Measurements from ENCODE around the gene CSNK2A1. TPM values are rescaled to one million over a fixed set of nuclear protein-coding genes. Genes with fewer than 3 reads are reported as not detected.
A peak's percentile ranks its signal among the peaks of the same experiment; 100 is the strongest.
"Not testable (repeated sequence)": the region's sequence is repeated elsewhere in the genome, so short reads cannot be mapped to it uniquely, and the experiment has no call there.

The CSNK2A1 gene
- total RNA-seq, 1 donor from 2014 or later: 122 TPM

DNA sequence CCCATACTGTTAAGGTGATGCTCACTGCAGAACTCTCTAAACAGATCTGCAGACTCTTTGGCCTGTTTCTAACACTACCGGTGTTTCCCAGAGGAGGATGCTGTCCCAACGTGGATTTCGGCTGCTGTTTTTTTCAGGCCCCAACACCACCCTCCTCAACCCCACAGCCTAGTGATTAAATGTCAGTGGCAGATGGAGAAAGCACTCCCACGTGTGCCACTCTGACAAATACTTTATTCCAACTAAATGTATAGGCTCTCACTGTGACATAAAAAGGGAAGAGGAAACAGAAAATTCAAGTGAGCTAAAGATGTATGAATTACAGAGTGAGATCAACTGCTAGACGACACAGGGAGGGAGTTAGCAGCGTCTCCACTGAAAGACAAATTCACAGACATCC, 84.8 kb downstream of the CSNK2A1 start:
- H3K4me1 ChIP-seq: peaks cover 66% of the 10 kb centered on the region

DNA sequence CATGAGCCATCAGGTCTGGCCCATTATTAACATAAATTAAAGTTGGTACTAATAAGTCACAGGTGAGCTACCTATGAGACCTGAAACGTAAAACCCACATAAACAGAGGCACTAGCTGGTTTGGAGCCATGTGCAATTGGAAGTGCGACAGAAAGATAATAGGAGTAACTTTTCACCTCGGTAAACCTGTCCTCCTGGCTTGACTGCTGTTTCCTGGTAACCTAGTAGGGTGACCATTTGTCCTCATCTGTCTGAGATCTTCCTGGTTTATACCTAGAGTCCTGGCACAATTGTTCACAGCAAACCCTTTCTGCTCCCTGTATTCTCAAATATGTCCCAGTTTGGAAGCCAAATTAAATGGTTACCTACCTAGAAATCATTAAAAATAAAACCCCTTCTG, 88.6 kb downstream of the CSNK2A1 start:
- no peak for DNase-seq
- no peak overlapping the region for H3K4me3 ChIP-seq
- H3K36me3 ChIP-seq: peaks cover 3% of the 10 kb centered on the region
- H3K27ac ChIP-seq (replicated peaks): no peak overlapping the region
- no peaks in the 10 kb centered on the region for H3K27me3 ChIP-seq (ENCODE audit: low read depth)
- H3K4me1 ChIP-seq: peaks cover 38% of the 10 kb centered on the region
- no peaks in the 10 kb centered on the region for H3K9me3 ChIP-seq (replicated peaks)
- intact Hi-C loops (cut with micrococcal nuclease): no loop called here
- TF ChIP-seq, protein P1, sequence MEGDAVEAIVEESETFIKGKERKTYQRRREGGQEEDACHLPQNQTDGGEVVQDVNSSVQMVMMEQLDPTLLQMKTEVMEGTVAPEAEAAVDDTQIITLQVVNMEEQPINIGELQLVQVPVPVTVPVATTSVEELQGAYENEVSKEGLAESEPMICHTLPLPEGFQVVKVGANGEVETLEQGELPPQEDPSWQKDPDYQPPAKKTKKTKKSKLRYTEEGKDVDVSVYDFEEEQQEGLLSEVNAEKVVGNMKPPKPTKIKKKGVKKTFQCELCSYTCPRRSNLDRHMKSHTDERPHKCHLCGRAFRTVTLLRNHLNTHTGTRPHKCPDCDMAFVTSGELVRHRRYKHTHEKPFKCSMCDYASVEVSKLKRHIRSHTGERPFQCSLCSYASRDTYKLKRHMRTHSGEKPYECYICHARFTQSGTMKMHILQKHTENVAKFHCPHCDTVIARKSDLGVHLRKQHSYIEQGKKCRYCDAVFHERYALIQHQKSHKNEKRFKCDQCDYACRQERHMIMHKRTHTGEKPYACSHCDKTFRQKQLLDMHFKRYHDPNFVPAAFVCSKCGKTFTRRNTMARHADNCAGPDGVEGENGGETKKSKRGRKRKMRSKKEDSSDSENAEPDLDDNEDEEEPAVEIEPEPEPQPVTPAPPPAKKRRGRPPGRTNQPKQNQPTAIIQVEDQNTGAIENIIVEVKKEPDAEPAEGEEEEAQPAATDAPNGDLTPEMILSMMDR (IDR thresholded peaks at IDR 0.05; ENCODE audit: borderline replicate concordance): no peak

More for the DNA sequence above, 84.8 kb downstream of the CSNK2A1 start:
- no peaks in the 10 kb centered on the region for H3K27me3 ChIP-seq (ENCODE audit: low read depth)
- no peaks in the 10 kb centered on the region for H3K36me3 ChIP-seq
- H3K9me3 ChIP-seq (replicated peaks): no peaks in the 10 kb centered on the region
- DNase-seq: no peak
- peak overlapping the region; percentile 95 for H3K27ac ChIP-seq (replicated peaks)
- TF ChIP-seq, protein P1 (IDR thresholded peaks at IDR 0.05; ENCODE audit: borderline replicate concordance): no peak
- peak overlapping the region; percentile 79 for H3K4me3 ChIP-seq
- intact Hi-C loops (cut with micrococcal nuclease): no loop called here

DNA sequence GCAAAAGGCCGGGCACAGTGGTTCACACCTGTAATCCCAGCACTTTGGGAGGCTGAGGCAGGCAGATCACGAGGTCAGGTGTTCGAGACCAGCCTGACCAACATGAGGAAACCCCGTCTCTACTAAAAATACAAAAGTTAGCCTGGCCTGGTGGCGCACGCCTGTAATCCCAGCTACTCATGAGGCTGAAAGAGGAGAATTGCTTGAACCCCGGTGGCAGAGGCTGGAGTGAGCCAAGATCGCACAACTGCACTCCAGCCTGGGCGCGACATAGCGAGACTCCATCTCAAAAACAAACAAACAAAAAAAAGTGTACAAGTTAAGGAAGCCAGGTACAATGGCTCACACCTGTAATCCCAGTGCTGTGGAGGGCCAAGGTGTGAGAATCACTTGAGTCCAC, 91.6 kb downstream of the CSNK2A1 start:
- H3K9me3 ChIP-seq (replicated peaks); H3K27me3 ChIP-seq (ENCODE audit: low read depth); H3K4me1 ChIP-seq; H3K4me3 ChIP-seq; H3K27ac ChIP-seq (replicated peaks); DNase-seq; intact Hi-C loops (cut with micrococcal nuclease): not testable (repeated sequence)
- H3K36me3 ChIP-seq: peaks cover 13% of the 10 kb centered on the region

DNA sequence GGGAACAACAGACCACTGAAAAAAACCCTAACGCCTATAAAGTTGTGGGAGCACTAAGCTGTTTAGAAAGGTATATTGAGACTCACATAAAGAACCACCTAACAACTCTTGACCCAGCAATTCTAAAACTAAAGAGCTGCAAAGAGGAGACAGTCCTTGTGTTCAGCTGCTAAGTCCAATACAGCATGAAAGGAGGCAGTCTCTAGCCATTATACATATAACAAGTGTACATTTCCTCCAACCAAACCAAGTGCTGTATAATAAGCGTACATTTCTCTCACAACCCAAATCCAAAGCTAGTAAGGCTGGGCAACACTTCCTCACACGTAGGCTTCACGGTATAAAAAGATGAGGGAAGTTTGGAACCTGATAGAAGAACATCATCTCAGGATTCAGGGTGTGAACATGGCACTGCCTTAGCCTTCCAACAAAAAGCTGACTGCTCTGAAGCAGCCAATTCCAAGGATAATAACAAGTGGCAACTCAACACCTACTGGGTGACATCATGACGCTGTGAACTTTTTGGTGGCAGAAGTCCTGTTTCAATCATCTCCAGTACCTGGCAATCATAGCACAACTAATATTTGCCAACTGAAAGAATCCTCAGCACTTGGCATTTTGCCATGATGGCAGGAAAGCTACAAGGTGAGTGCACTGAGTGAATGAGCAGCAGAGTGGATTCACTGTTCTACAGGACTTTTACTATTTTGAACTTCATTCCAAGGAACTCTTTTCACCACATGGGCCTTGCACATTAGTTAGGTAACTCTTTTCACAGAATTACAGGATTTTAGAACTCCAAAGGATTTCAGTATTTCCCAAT, 97.9 kb downstream of the CSNK2A1 start:
- peaks cover 27% of the 10 kb centered on the region for H3K4me1 ChIP-seq
- H3K36me3 ChIP-seq: peaks cover 60% of the 10 kb centered on the region
- TF ChIP-seq, protein P1 (IDR thresholded peaks at IDR 0.05; ENCODE audit: borderline replicate concordance): no peak
- H3K27ac ChIP-seq (replicated peaks): peak overlapping the region; percentile 22
- intact Hi-C loops (cut with micrococcal nuclease): no loop called here
- no peaks in the 10 kb centered on the region for H3K27me3 ChIP-seq (ENCODE audit: low read depth)
- DNase-seq: no peak
- H3K9me3 ChIP-seq (replicated peaks): no peaks in the 10 kb centered on the region
- H3K4me3 ChIP-seq: no peak overlapping the region

DNA sequence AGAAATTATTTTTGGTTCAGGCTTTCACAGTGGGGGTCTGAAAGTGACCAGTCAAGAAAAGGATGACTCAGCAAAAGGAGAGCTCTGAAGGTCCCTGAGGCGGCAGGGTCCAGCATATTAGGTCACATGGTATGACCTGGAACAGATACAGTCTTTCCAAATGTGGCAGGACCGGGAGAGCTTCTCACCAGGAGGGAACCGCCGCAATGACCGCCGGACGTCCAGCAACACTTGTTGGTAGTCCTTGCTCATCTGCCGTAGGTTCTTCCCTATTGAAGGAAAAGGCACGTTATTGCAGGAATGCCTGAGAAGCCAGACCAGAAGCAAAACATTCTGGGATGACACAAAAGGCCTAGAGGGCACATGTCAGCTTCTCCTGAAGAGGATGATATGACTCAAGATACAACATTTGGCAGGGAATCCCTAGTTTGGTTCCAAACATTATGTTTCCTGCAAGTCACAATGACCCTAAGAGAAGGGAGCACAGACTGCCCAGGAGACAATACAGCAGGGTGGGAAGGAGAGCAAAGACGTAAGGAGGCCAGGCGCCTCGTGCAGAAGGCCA, 98.6 kb downstream of the CSNK2A1 start:
- Histone ChIP-seq H3K27ac (replicated peaks) (peak overlapping the region; percentile 22), H3K9me3 (replicated peaks) (no peaks in the 10 kb centered on the region), H3K4me1 (peaks cover 27% of the 10 kb centered on the region), H3K27me3 (ENCODE audit: low read depth) (no peaks in the 10 kb centered on the region), H3K36me3 (peaks cover 66% of the 10 kb centered on the region), H3K4me3 (no peak overlapping the region)
- intact Hi-C loops (cut with micrococcal nuclease): no loop called here
- TF ChIP-seq, protein P1 (IDR thresholded peaks at IDR 0.05; ENCODE audit: borderline replicate concordance): no peak
- no peak for DNase-seq

DNA sequence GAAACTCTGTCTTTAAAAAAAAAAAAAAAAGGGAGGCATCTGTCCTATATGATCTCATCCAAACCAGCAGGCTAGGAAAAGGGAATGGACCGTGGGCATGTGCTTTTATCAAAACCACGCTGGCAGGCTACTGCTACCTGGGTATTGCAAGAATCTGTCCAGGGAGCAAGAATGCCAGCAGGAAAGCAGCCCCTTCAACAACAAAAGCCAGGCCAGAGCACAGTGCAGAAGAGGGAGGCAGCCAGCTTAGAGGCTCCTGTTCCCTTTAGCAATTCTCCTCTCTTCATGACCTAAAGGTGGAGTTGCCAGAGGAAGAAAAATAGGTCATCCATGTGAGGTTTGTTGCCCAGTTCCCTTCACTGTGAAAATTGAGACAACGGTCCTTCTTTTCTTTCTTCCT, 99.5 kb downstream of the CSNK2A1 start:
- no peaks in the 10 kb centered on the region for H3K9me3 ChIP-seq (replicated peaks)
- intact Hi-C loops (cut with micrococcal nuclease): no loop called here

More for the DNA sequence above, 99.5 kb downstream of the CSNK2A1 start:
- TF ChIP-seq, protein P1 (IDR thresholded peaks at IDR 0.05; ENCODE audit: borderline replicate concordance): no peak
- Histone ChIP-seq H3K4me3 (no peak overlapping the region), H3K27me3 (ENCODE audit: low read depth) (no peaks in the 10 kb centered on the region), H3K27ac (replicated peaks) (peak overlapping the region; percentile 22), H3K36me3 (peaks cover 74% of the 10 kb centered on the region), H3K4me1 (peaks cover 30% of the 10 kb centered on the region)
- no peak for DNase-seq
